Muscle layer of duodenum (tissue), 2 donors: Measurements from ENCODE around the gene CADPS.

ENCODE experiments used
- H3K27ac ChIP-seq: one replicate; pipeline ENCODE4 v1.7.0; 2013; ENCODE audit warnings: mild to moderate bottlenecking, low read length
- H3K27me3 ChIP-seq: one replicate; pipeline ENCODE4 v1.7.0; 2013; ENCODE audit warnings: low read depth, mild to moderate bottlenecking, control low read depth, low read length
- H3K36me3 ChIP-seq, 2 donors: one replicate each; pipeline ENCODE4 v1.7.0; 2013; ENCODE audit warnings: low read length in 2 of 2, control low read depth in 1 of 2, mild to moderate bottlenecking in 1 of 2; ENCODE audit not compliant: insufficient read depth in 2 of 2, control insufficient read depth in 1 of 2
- H3K4me1 ChIP-seq, 2 donors: one replicate each; pipeline ENCODE4 v1.7.0; 2013; ENCODE audit warnings: low read length in 2 of 2, mild to moderate bottlenecking in 2 of 2, control low read depth in 1 of 2, moderate library complexity in 1 of 2; ENCODE audit not compliant: insufficient read depth in 2 of 2, control insufficient read depth in 1 of 2
- H3K4me3 ChIP-seq, 2 donors: one replicate each; pipeline ENCODE4 v1.7.0; 2013; ENCODE audit warnings: low read length in 2 of 2, low read depth in 1 of 2, mild to moderate bottlenecking in 1 of 2
- H3K9me3 ChIP-seq, 2 donors: one replicate each; pipeline ENCODE4 v1.7.0; 2013; ENCODE audit warnings: low read length in 2 of 2, control low read depth in 1 of 2, mild to moderate bottlenecking in 1 of 2; ENCODE audit not compliant: control insufficient read depth in 1 of 2
- donor health status: healthy.

Gene CADPS

GRCh38 chr3:62368290-62368704, 506.9 kb downstream of the CADPS start:
- no peaks in the 10 kb centered on the region for H3K9me3 ChIP-seq
- H3K27ac ChIP-seq, result no peak overlapping the region
- H3K27me3 ChIP-seq, result peaks cover 65% of the 10 kb centered on the region
- no peaks in the 10 kb centered on the region for H3K36me3 ChIP-seq
- peak overlapping the region in 1 of 2 donors; percentile 29 for H3K4me3 ChIP-seq
- peaks cover 0 to 53% of the 10 kb centered on the region in 2 donors for H3K4me1 ChIP-seq

- Histone ChIP-seq H3K4me1 (peaks cover 0 to 48% of the 10 kb centered on the region in 2 donors), H3K36me3 (no peaks in the 10 kb centered on the region), H3K9me3 (no peaks in the 10 kb centered on the region), H3K4me3 (no peak overlapping the region), H3K27me3 (peaks cover 60% of the 10 kb centered on the region), H3K27ac (no peak overlapping the region)
Observed at GRCh38 chr3:62367763-62368195, 507.4 kb downstream of the CADPS start.

GRCh38 chr3:62366126-62366484, 509.1 kb downstream of the CADPS start:
- Histone ChIP-seq H3K4me3 (no peak overlapping the region), H3K36me3 (no peaks in the 10 kb centered on the region), H3K27me3 (peaks cover 47% of the 10 kb centered on the region), H3K4me1 (peaks cover 0 to 33% of the 10 kb centered on the region in 2 donors), H3K9me3 (no peaks in the 10 kb centered on the region), H3K27ac (no peak overlapping the region)

- H3K4me3 ChIP-seq, result no peak overlapping the region
- no peak overlapping the region for H3K27ac ChIP-seq
- no peaks in the 10 kb centered on the region for H3K9me3 ChIP-seq
- H3K27me3 ChIP-seq, result peaks cover 42% of the 10 kb centered on the region
- no peaks in the 10 kb centered on the region for H3K36me3 ChIP-seq
- peaks cover 0 to 27% of the 10 kb centered on the region in 2 donors for H3K4me1 ChIP-seq
Observed at GRCh38 chr3:62365391-62366125, 509.7 kb downstream of the CADPS start.

- H3K27me3 ChIP-seq, result peaks cover 29% of the 10 kb centered on the region
- no peaks in the 10 kb centered on the region for H3K36me3 ChIP-seq
- H3K4me3 ChIP-seq, result no peak overlapping the region
- no peaks in the 10 kb centered on the region for H3K9me3 ChIP-seq
- H3K4me1 ChIP-seq, result peaks cover 0 to 16% of the 10 kb centered on the region in 2 donors
- H3K27ac ChIP-seq, result no peak overlapping the region
Observed at GRCh38 chr3:62364191-62364590, 511.0 kb downstream of the CADPS start.

- Histone ChIP-seq H3K36me3 (no peaks in the 10 kb centered on the region), H3K27ac (no peak overlapping the region), H3K4me3 (no peak overlapping the region), H3K27me3 (peaks cover 23% of the 10 kb centered on the region), H3K9me3 (no peaks in the 10 kb centered on the region), H3K4me1 (peaks cover 0 to 7% of the 10 kb centered on the region in 2 donors)
Observed at GRCh38 chr3:62363275-62363674, 511.9 kb downstream of the CADPS start.

GRCh38 chr3:62361824-62362223, 513.4 kb downstream of the CADPS start:
- H3K9me3 ChIP-seq, result no peaks in the 10 kb centered on the region
- no peak overlapping the region for H3K4me3 ChIP-seq
- H3K27me3 ChIP-seq, result peaks cover 10% of the 10 kb centered on the region
- H3K27ac ChIP-seq, result no peak overlapping the region
- H3K36me3 ChIP-seq, result no peaks in the 10 kb centered on the region
- H3K4me1 ChIP-seq, result no peaks in the 10 kb centered on the region

GRCh38 chr3:62361261-62361660, 514.0 kb downstream of the CADPS start:
- Histone ChIP-seq H3K27ac (no peak overlapping the region), H3K4me1 (no peaks in the 10 kb centered on the region), H3K9me3 (no peaks in the 10 kb centered on the region), H3K36me3 (no peaks in the 10 kb centered on the region), H3K27me3 (peaks cover 4% of the 10 kb centered on the region), H3K4me3 (no peak overlapping the region)

GRCh38 chr3:62359531-62359930, 515.7 kb downstream of the CADPS start:
- Histone ChIP-seq H3K4me3 (no peak overlapping the region), H3K27me3 (no peaks in the 10 kb centered on the region), H3K4me1 (no peaks in the 10 kb centered on the region), H3K27ac (no peak overlapping the region), H3K9me3 (no peaks in the 10 kb centered on the region), H3K36me3 (no peaks in the 10 kb centered on the region)

GRCh38 chr3:62356356-62356755, 518.9 kb downstream of the CADPS start:
- Histone ChIP-seq H3K36me3 (no peaks in the 10 kb centered on the region), H3K4me1 (no peaks in the 10 kb centered on the region), H3K4me3 (no peak overlapping the region), H3K9me3 (no peaks in the 10 kb centered on the region), H3K27me3 (no peaks in the 10 kb centered on the region), H3K27ac (no peak overlapping the region)

- Histone ChIP-seq H3K27me3 (no peaks in the 10 kb centered on the region), H3K36me3 (no peaks in the 10 kb centered on the region), H3K9me3 (no peaks in the 10 kb centered on the region), H3K4me3 (no peak overlapping the region), H3K27ac (no peak overlapping the region), H3K4me1 (no peaks in the 10 kb centered on the region)
Observed at GRCh38 chr3:62355703-62356102, 519.5 kb downstream of the CADPS start.
